Measurements from ENCODE around the gene FEZ2. TPM values are rescaled to one million over a fixed set of nuclear protein-coding genes. Genes with fewer than 3 reads are reported as not detected.

The FEZ2 gene
- total RNA-seq, 3 donors from 2014 or later = 47.5 to 63.3 (median 57.5) TPM

DNA sequence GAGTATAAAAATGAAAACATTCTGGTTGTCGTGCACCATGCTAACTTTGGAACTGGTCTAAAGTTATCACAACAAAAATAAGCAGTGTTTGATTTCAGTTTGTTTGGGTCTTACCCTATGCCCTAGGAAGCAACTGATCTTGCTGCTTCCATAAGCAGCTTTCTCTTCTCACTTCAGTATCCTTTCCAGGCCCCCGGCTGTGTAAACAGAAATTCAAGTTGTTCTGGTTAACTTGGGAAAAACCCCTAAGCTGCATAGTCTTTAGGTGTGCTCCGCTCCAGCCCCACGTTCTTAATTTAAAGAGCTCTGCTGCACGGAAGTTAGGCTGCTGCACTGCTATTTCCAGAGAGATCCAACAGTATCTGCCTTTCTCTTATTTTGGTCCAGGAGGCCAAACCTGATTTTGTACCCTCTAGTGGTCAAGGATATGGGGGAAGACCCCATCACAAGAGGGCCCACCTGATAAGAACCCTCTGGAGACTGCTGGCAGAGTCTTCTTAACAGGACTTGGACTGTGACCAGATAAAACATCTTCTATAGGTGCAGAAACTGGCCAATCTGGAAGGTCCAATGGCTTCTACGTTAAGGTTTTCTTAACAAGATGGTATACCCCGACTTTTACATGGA, 69.1 kb downstream of the FEZ2 start:
- H3K4me3 ChIP-seq = no peak overlapping the region
- DNase-seq (no peak), ATAC-seq (no peak)
- H3K36me3 ChIP-seq (ENCODE audit: low read depth) = no peaks in the 10 kb centered on the region
- intact Hi-C loops (cut with DNase I, micrococcal nuclease) = loop anchor here in 1 of 2 donors (10.0 kb wide), 1 partner anchor 136 kb away; no protein-coding TSS in a partner anchor
- H3K9me3 ChIP-seq = no peaks in the 10 kb centered on the region
- H3K4me1 ChIP-seq (ENCODE audit: low read depth) = peaks cover 6% of the 10 kb centered on the region
- TF ChIP-seq, protein P1, sequence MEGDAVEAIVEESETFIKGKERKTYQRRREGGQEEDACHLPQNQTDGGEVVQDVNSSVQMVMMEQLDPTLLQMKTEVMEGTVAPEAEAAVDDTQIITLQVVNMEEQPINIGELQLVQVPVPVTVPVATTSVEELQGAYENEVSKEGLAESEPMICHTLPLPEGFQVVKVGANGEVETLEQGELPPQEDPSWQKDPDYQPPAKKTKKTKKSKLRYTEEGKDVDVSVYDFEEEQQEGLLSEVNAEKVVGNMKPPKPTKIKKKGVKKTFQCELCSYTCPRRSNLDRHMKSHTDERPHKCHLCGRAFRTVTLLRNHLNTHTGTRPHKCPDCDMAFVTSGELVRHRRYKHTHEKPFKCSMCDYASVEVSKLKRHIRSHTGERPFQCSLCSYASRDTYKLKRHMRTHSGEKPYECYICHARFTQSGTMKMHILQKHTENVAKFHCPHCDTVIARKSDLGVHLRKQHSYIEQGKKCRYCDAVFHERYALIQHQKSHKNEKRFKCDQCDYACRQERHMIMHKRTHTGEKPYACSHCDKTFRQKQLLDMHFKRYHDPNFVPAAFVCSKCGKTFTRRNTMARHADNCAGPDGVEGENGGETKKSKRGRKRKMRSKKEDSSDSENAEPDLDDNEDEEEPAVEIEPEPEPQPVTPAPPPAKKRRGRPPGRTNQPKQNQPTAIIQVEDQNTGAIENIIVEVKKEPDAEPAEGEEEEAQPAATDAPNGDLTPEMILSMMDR (IDR thresholded peaks at IDR 0.05) = no peak

DNA sequence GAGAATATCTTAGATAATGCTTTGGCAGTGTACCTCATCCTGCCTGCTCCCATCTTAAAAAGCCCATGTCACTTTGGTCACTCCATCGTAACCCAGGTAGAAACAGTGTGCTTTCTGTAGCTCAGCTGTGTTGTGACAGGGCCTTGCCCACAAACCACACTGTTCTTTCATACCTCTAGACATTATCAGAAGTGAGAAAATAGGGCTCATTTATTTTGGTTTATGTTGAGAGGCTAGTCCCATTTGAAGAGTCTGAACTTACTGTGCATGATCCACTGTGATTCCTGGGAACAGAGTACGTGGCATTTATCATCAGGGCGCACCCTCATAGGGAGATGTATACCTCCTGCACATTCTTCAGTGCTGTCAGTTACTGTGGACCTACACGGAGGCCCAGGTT, 69.7 kb downstream of the FEZ2 start:
- peaks cover 6% of the 10 kb centered on the region for H3K4me1 ChIP-seq (ENCODE audit: low read depth)
- H3K4me3 ChIP-seq = no peak overlapping the region
- no peak for DNase-seq
- no peak for ATAC-seq
- intact Hi-C loops (cut with DNase I, micrococcal nuclease) = loop anchor here in 1 of 2 donors (10.0 kb wide), 1 partner anchor 137 kb away; no protein-coding TSS in a partner anchor
- H3K9me3 ChIP-seq = no peaks in the 10 kb centered on the region
- H3K36me3 ChIP-seq (ENCODE audit: low read depth) = no peaks in the 10 kb centered on the region
- TF ChIP-seq, protein P1 (IDR thresholded peaks at IDR 0.05) = no peak

DNA sequence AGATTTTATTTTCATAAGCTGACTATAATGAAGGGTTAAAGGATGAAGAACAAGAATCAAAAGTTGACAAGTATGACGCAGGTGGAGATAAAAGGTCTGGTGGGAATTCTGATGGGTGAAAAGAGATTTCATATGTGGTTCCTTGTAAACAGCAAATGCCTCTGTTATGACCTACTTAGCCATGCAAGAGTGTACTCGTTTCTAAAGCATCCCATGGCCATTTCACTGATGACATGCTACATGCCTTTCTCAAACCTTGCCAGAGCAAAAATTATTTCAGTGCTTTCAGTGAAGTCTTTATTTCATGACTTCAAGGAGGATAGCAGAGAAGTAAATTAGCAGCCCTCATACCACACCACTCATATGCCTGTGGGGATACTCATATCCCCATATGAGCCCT, 71.7 kb downstream of the FEZ2 start:
- DNase-seq (no peak), ATAC-seq (no peak)
- Histone ChIP-seq H3K4me3 (no peak overlapping the region), H3K4me1 (ENCODE audit: low read depth) (peaks cover 3% of the 10 kb centered on the region), H3K9me3 (no peaks in the 10 kb centered on the region), H3K36me3 (ENCODE audit: low read depth) (no peaks in the 10 kb centered on the region)
- intact Hi-C loops (cut with DNase I, micrococcal nuclease) = loop anchor here in 1 of 2 donors (10.0 kb wide), 1 partner anchor 139 kb away; no protein-coding TSS in a partner anchor
- TF ChIP-seq, protein P1 (IDR thresholded peaks at IDR 0.05) = no peak

DNA sequence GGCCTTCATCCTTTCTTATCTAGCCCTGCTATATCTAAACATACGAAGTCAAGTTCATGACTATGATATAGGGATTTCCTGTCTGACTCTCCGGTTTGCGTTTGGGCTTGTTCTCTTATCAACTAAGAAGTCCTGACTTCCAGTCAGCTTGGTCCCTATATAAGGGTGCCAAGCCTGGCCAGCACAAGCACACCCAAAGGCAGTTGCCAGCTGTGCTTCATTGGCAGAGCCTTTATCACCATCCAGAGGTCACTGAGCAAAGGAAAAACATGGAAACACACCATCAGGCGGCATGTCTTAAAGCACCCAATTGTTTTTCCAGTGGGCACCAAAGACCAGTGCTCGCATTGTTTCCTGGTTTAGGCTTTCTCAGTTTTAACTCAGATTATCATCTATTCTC, 72.7 kb downstream of the FEZ2 start:
- ATAC-seq (no peak), DNase-seq (no peak)
- TF ChIP-seq, protein P1 (IDR thresholded peaks at IDR 0.05) = no peak
- H3K36me3 ChIP-seq (ENCODE audit: low read depth) = no peaks in the 10 kb centered on the region
- H3K4me1 ChIP-seq (ENCODE audit: low read depth) = no peaks in the 10 kb centered on the region
- H3K4me3 ChIP-seq = no peak overlapping the region
- intact Hi-C loops (cut with DNase I, micrococcal nuclease) = loop anchor here in 1 of 2 donors (10.0 kb wide), 1 partner anchor 140 kb away; no protein-coding TSS in a partner anchor
- H3K9me3 ChIP-seq = no peaks in the 10 kb centered on the region

DNA sequence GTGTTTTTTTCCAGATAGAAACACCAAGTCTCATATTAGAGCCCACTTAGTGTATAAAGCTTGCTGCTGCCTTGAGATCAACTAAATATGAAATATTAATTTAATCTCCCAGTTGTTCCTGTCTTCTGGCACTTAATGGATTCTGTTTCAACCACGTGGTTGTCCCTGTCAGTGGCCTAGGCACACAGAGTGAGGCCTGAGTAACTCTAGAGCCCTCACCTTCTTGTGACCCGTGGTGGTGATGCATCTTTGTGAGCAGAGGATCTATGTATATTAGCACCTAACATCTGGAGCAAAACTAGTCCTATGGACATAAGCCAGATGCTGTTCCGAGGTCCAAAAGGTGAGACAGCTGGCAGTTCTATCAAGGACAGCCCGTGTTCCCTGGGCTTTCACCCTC, 74.8 kb downstream of the FEZ2 start:
- no peak overlapping the region for H3K4me3 ChIP-seq
- intact Hi-C loops (cut with DNase I, micrococcal nuclease) = loop anchor here in 1 of 2 donors (10.0 kb wide), 1 partner anchor 142 kb away; no protein-coding TSS in a partner anchor
- TF ChIP-seq, protein P1 (IDR thresholded peaks at IDR 0.05) = no peak
- H3K9me3 ChIP-seq = no peaks in the 10 kb centered on the region
- H3K36me3 ChIP-seq (ENCODE audit: low read depth) = no peaks in the 10 kb centered on the region
- DNase-seq (no peak), ATAC-seq (no peak)
- no peaks in the 10 kb centered on the region for H3K4me1 ChIP-seq (ENCODE audit: low read depth)

All from mucosa of descending colon (tissue), 3 donors.